Neural progenitor cell (in vitro differentiated cells): ENCODE measurements around the gene TMEM79. TPM values are rescaled to one million over a fixed set of nuclear protein-coding genes. Genes with fewer than 3 reads are reported as not detected.

ENCODE experiments used
- DNase-seq: peaks from one replicate; pipeline ENCODE4 v3.0.0-alpha.2; 2016; ENCODE audit warnings: low spot score
- H2AFZ ChIP-seq: fragments of 200-600 bp; sonication (generic); replicated peaks from 2 replicates; pipeline ENCODE4 v1.6.1; 2016; ENCODE audit warnings: antibody characterized with exemption
- H3F3A ChIP-seq: fragments of 200-600 bp; sonication (generic); 2 replicates; pipeline ENCODE4 v1.6.1; 2016; ENCODE audit warnings: antibody characterized with exemption, low read depth
- H3K27ac ChIP-seq: fragments of 200-600 bp; sonication (generic); 2 replicates; pipeline ENCODE4 v1.5.1; 2016; ENCODE audit warnings: mild to moderate bottlenecking
- H3K27me3 ChIP-seq: fragments of 200-600 bp; sonication (generic); 2 replicates; pipeline ENCODE4 v1.6.1; 2016; ENCODE audit warnings: mild to moderate bottlenecking, moderate library complexity
- H3K36me3 ChIP-seq: fragments of 200-600 bp; sonication (generic); 2 replicates; pipeline ENCODE4 v1.5.1; 2016
- H3K4me1 ChIP-seq: fragments of 200-600 bp; sonication (generic); 2 replicates; pipeline ENCODE4 v1.6.1; 2016; ENCODE audit warnings: mixed run types
- H3K4me2 ChIP-seq: fragments of 200-600 bp; sonication (generic); 2 replicates; pipeline ENCODE4 v1.6.1; 2016
- H3K4me3 ChIP-seq: fragments of 200-600 bp; sonication (generic); 2 replicates; pipeline ENCODE4 v1.5.1; 2016
- H3K79me2 ChIP-seq: fragments of 200-600 bp; sonication (generic); 2 replicates; pipeline ENCODE4 v1.6.1; 2016; ENCODE audit warnings: low read depth
- H3K9ac ChIP-seq: fragments of 200-600 bp; sonication (generic); 2 replicates; pipeline ENCODE4 v1.6.1; 2016
- H3K9me3 ChIP-seq: fragments of 200-600 bp; sonication (generic); 2 replicates; pipeline ENCODE4 v1.5.1; 2016; ENCODE audit warnings: low read depth
- H4K20me1 ChIP-seq: fragments of 200-600 bp; sonication (generic); 2 replicates; pipeline ENCODE4 v1.6.1; 2016; ENCODE audit warnings: low read depth
- H3K27ac Mint-ChIP-seq: 3 replicates; pipeline ENCODE4 v1.8.0; 2021; ENCODE audit warnings: mixed read lengths
- H3K27me3 Mint-ChIP-seq: 2 replicates; pipeline ENCODE4 v1.8.0; 2022; ENCODE audit warnings: low read depth, mild to moderate bottlenecking, inconsistent platforms, moderate library complexity, mixed read lengths; ENCODE audit not compliant: insufficient read depth
- H3K36me3 Mint-ChIP-seq: 3 replicates; pipeline ENCODE4 v1.8.0; 2021; ENCODE audit warnings: mixed read lengths
- H3K4me1 Mint-ChIP-seq: 3 replicates; pipeline ENCODE4 v1.8.0; 2021; ENCODE audit warnings: mixed read lengths
- H3K4me3 Mint-ChIP-seq: 3 replicates; pipeline ENCODE4 v1.8.0; 2021; ENCODE audit warnings: mild to moderate bottlenecking, moderate library complexity, mixed read lengths
- H3K9me3 Mint-ChIP-seq: 3 replicates; pipeline ENCODE4 v1.8.0; 2020; ENCODE audit warnings: mixed read lengths
- EZH2 ChIP-seq: fragments of 200-600 bp; sonication (generic); IDR thresholded peaks from 2 replicates; pipeline ENCODE4 v1.6.1; 2017; ENCODE audit warnings: antibody characterized with exemption, mild to moderate bottlenecking, moderate library complexity
- EZH2phosphoT487 ChIP-seq: fragments of 200-600 bp; sonication (generic); IDR thresholded peaks from 2 replicates; pipeline ENCODE4 v1.6.1; 2017; ENCODE audit warnings: antibody characterized with exemption
- total RNA-seq: library from RNA; depleted of rRNA; stranded (reverse); fragments of >200 nt; gene quantifications from 2 replicates; pipeline ENCODE4 v1.2.3, GENCODE V29; 2015; ENCODE audit warnings: low replicate concordance
- TF ChIP-seq, protein P1 (sequence below): fragments of 200-600 bp; sonication (generic); IDR thresholded peaks from 2 replicates; pipeline ENCODE4 v1.5.1; 2017; ENCODE audit warnings: antibody characterized with exemption, mild to moderate bottlenecking

TMEM79 gene
- total RNA-seq, 1 donor from 2014 or later = 1.7 TPM

DNA sequence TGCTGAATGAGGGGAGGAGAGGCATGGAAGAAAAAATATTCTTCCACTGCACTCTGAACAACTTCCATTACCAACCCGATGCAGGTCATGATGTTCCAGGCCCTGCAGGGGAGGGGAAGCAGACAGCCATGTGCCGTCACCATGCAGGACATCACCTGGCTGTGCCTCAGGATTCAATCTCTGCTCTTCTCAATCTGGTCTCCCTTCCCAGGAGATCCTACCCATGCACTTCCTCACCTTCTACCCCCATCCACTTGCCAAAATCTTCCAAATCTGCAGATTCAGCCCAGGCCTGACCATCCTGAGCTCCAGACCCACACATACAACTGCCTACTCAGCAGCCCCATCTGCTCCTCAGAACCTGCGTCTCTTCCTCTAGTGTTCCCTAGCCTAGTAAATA, 30.5 kb upstream of the TMEM79 start:
- no peaks in the 10 kb centered on the region for H3K36me3 ChIP-seq
- peaks cover 4% of the 10 kb centered on the region for H4K20me1 ChIP-seq
- no peak overlapping the region for H3K9ac ChIP-seq
- H3K27me3 ChIP-seq = no peaks in the 10 kb centered on the region
- no peak overlapping the region for H2AFZ ChIP-seq
- DNase-seq = no peak
- no peak overlapping the region for H3K4me2 ChIP-seq
- H3K27me3 Mint-ChIP-seq = peaks cover 2% of the 10 kb centered on the region
- peaks cover 6% of the 10 kb centered on the region for H3F3A ChIP-seq
- no peak overlapping the region for H3K27ac ChIP-seq
- H3K27ac Mint-ChIP-seq = no peak overlapping the region
- no peaks in the 10 kb centered on the region for H3K4me1 Mint-ChIP-seq
- H3K79me2 ChIP-seq = no peaks in the 10 kb centered on the region
- no peaks in the 10 kb centered on the region for H3K9me3 Mint-ChIP-seq
- no peak overlapping the region for H3K4me3 ChIP-seq
- peaks cover 22% of the 10 kb centered on the region for H3K36me3 Mint-ChIP-seq
- TF ChIP-seq EZH2 (no peak), EZH2phosphoT487 (no peak)
- TF ChIP-seq, protein P1, sequence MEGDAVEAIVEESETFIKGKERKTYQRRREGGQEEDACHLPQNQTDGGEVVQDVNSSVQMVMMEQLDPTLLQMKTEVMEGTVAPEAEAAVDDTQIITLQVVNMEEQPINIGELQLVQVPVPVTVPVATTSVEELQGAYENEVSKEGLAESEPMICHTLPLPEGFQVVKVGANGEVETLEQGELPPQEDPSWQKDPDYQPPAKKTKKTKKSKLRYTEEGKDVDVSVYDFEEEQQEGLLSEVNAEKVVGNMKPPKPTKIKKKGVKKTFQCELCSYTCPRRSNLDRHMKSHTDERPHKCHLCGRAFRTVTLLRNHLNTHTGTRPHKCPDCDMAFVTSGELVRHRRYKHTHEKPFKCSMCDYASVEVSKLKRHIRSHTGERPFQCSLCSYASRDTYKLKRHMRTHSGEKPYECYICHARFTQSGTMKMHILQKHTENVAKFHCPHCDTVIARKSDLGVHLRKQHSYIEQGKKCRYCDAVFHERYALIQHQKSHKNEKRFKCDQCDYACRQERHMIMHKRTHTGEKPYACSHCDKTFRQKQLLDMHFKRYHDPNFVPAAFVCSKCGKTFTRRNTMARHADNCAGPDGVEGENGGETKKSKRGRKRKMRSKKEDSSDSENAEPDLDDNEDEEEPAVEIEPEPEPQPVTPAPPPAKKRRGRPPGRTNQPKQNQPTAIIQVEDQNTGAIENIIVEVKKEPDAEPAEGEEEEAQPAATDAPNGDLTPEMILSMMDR = no peak
- no peaks in the 10 kb centered on the region for H3K4me1 ChIP-seq
- no peak overlapping the region for H3K4me3 Mint-ChIP-seq
- H3K9me3 ChIP-seq = no peaks in the 10 kb centered on the region

DNA sequence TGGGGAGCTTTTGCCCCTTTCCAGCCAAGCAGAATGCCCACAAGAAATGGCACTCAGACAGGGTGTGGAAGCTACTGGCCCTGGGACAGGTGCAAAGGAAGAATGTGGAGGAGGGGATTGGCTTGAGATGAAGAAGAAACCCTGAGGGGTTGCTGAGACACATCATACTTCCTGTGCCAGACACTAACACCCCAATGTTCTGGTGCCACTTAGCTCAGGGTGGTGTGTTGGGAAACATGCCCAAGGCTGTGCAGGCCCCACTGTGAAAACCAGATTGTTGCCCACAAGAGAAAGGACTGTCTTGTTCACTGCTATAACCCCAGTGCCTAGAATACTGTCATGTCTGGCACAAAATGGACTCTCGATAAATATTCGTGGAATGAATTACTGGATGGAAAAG, 26.4 kb upstream of the TMEM79 start:
- Histone ChIP-seq H3K36me3 (no peaks in the 10 kb centered on the region), H3F3A (no peaks in the 10 kb centered on the region), H3K27ac (no peak overlapping the region), H3K79me2 (no peaks in the 10 kb centered on the region), H3K27me3 (no peaks in the 10 kb centered on the region), H3K4me1 (no peaks in the 10 kb centered on the region), H3K4me3 (no peak overlapping the region), H4K20me1 (peaks cover 4% of the 10 kb centered on the region), H3K9me3 (no peaks in the 10 kb centered on the region), H3K9ac (no peak overlapping the region), H3K4me2 (no peak overlapping the region), H2AFZ (no peak overlapping the region)
- H3K4me1 Mint-ChIP-seq = no peaks in the 10 kb centered on the region
- H3K9me3 Mint-ChIP-seq = no peaks in the 10 kb centered on the region
- TF ChIP-seq, protein P1 = no peak
- TF ChIP-seq EZH2 (no peak), EZH2phosphoT487 (no peak)
- no peaks in the 10 kb centered on the region for H3K27me3 Mint-ChIP-seq
- H3K27ac Mint-ChIP-seq = no peak overlapping the region
- no peak for DNase-seq
- peaks cover 33% of the 10 kb centered on the region for H3K36me3 Mint-ChIP-seq
- H3K4me3 Mint-ChIP-seq = no peak overlapping the region

DNA sequence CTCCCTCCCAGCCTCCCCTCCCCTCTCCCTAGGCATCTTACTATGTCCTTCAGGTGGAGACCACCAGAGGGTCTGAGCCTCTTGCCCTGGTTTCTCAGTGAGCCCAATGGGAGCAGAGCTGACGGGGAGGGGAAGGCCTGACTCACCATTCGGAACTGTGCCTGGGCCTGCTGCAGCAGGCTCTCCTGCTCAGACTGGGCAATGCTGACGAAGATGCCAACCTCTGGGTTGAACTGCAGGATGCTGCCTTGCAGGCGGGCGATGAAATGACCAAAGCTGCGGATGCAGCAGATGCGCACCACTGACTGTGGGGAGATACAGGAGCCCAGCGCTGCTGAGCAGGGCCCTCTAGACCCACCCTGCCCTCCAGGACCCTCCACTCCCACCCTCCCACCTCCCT, 25.3 kb upstream of the TMEM79 start:
- no peak overlapping the region for H3K27ac ChIP-seq
- H3K4me1 ChIP-seq = no peaks in the 10 kb centered on the region

More for the DNA sequence above, 25.3 kb upstream of the TMEM79 start:
- Histone ChIP-seq H3K4me3 (no peak overlapping the region), H3K79me2 (no peaks in the 10 kb centered on the region), H3K9ac (no peak overlapping the region), H3K4me2 (no peak overlapping the region), H2AFZ (no peak overlapping the region), H3K27me3 (no peaks in the 10 kb centered on the region), H3K9me3 (no peaks in the 10 kb centered on the region), H3F3A (no peaks in the 10 kb centered on the region), H4K20me1 (peaks cover 4% of the 10 kb centered on the region), H3K36me3 (peaks cover 5% of the 10 kb centered on the region)
- Mint-ChIP-seq H3K4me3 (no peak overlapping the region), H3K27me3 (no peaks in the 10 kb centered on the region), H3K9me3 (no peaks in the 10 kb centered on the region), H3K4me1 (no peaks in the 10 kb centered on the region), H3K36me3 (peaks cover 35% of the 10 kb centered on the region), H3K27ac (no peak overlapping the region)
- TF ChIP-seq, protein P1 = no peak
- TF ChIP-seq EZH2 = no peak
- TF ChIP-seq EZH2phosphoT487 = no peak
- no peak for DNase-seq
